CD14-positive monocyte (primary cell): ENCODE results near the gene WDR62. TPM values are rescaled to one million over a fixed set of nuclear protein-coding genes. Genes with fewer than 3 reads are reported as not detected.

Experiments used
- DNase-seq, 3 donors: peaks; one replicate each; pipeline ENCODE4 v3.0.0-alpha.2; 2011 to 2022
- H2AFZ ChIP-seq: 2 replicates; pipeline ENCODE4 v1.6.0; 2012; ENCODE audit warnings: mild to moderate bottlenecking, low read depth, low read length, inconsistent platforms; ENCODE audit not compliant: insufficient read depth, poor library complexity, severe bottlenecking
- H3K27ac ChIP-seq, 2 donors: 1 replicate in 1 of 2; 2 replicates in 1 of 2; pipeline ENCODE4 v1.5.1; 2012 to 2013; ENCODE audit warnings: low read length in 2 of 2, control low read depth in 1 of 2, inconsistent platforms in 1 of 2, low read depth in 1 of 2, mild to moderate bottlenecking in 1 of 2
- H3K27me3 ChIP-seq, 2 donors: one replicate each; pipeline versions ENCODE4 v1.6.0 to v1.6.1; 2011 to 2013; ENCODE audit warnings: low read length in 2 of 2; ENCODE audit not compliant: control insufficient read depth in 2 of 2, insufficient read depth in 2 of 2
- H3K36me3 ChIP-seq, 2 donors: replicated peaks in 1 of 2; 1 replicate in 1 of 2; 2 replicates in 1 of 2; pipeline versions ENCODE4 v1.5.1 to v1.6.1; 2012 to 2013; ENCODE audit warnings: low read length in 2 of 2, control low read depth in 1 of 2, inconsistent platforms in 1 of 2, mild to moderate bottlenecking in 1 of 2; ENCODE audit not compliant: insufficient read depth in 2 of 2, control insufficient read depth in 1 of 2
- H3K4me1 ChIP-seq, 2 donors: 1 replicate in 1 of 2; 2 replicates in 1 of 2; pipeline versions ENCODE4 v1.5.1 to v1.6.1; 2012 to 2013; ENCODE audit warnings: low read length in 2 of 2, control low read depth in 1 of 2, inconsistent platforms in 1 of 2, mild to moderate bottlenecking in 1 of 2, moderate library complexity in 1 of 2; ENCODE audit not compliant: insufficient read depth in 2 of 2, control insufficient read depth in 1 of 2
- H3K4me2 ChIP-seq: replicated peaks from 2 replicates; pipeline ENCODE3; 2012; ENCODE audit warnings: low read length, moderate library complexity, mild to moderate bottlenecking; ENCODE audit not compliant: poor library complexity, severe bottlenecking; ENCODE audit errors: extremely low read depth
- H3K4me3 ChIP-seq, 3 experiments: fragments of 200-600 bp in 1 of 3; sonication (generic) in 1 of 3; replicated peaks in 1 of 3; 1 replicate in 2 of 3; 2 replicates in 1 of 3; pipeline ENCODE4 v1.5.1; 2011 to 2013; ENCODE audit warnings: low read length in 3 of 3, mild to moderate bottlenecking in 3 of 3, control low read depth in 2 of 3, low read depth in 2 of 3, inconsistent platforms in 1 of 3, moderate library complexity in 1 of 3
- H3K79me2 ChIP-seq: 2 replicates; pipeline ENCODE4 v1.6.0; 2012; ENCODE audit warnings: mild to moderate bottlenecking, control low read depth, inconsistent platforms, low read length, moderate library complexity; ENCODE audit not compliant: insufficient read depth
- H3K9ac ChIP-seq: 2 replicates; pipeline ENCODE4 v1.6.0; 2017; ENCODE audit warnings: low read length, mild to moderate bottlenecking; ENCODE audit not compliant: insufficient read depth, poor library complexity, severe bottlenecking
- H3K9me3 ChIP-seq, 2 donors: replicated peaks in 1 of 2; 1 replicate in 1 of 2; 2 replicates in 1 of 2; pipeline versions ENCODE4 v1.5.1 to v1.6.1; 2012 to 2013; ENCODE audit warnings: low read length in 2 of 2, control low read depth in 1 of 2; ENCODE audit not compliant: control insufficient read depth in 1 of 2, insufficient read depth in 1 of 2
- H4K20me1 ChIP-seq: 2 replicates; pipeline ENCODE4 v1.6.0; 2012; ENCODE audit warnings: mild to moderate bottlenecking, low read length, control low read depth, moderate library complexity; ENCODE audit not compliant: insufficient read depth
- H3K27ac Mint-ChIP-seq, 7 donors: one replicate each; pipeline ENCODE4 v1.8.0; 2020; ENCODE audit warnings: mild to moderate bottlenecking in 7 of 7, mixed read lengths in 7 of 7, moderate library complexity in 6 of 7, inconsistent platforms in 2 of 7
- H3K27me3 Mint-ChIP-seq, 3 donors: one replicate each; pipeline ENCODE4 v1.8.0; 2021 to 2022; ENCODE audit warnings: low read depth in 3 of 3, mild to moderate bottlenecking in 3 of 3, mixed read lengths in 3 of 3, moderate library complexity in 3 of 3, inconsistent platforms in 1 of 3
- H3K36me3 Mint-ChIP-seq, 2 donors: one replicate each; pipeline ENCODE4 v1.8.0; 2020; ENCODE audit warnings: mixed read lengths in 2 of 2, inconsistent platforms in 1 of 2, mild to moderate bottlenecking in 1 of 2
- H3K4me1 Mint-ChIP-seq: one replicate; pipeline ENCODE4 v1.8.0; 2020; ENCODE audit warnings: mild to moderate bottlenecking, mixed read lengths
- H3K4me3 Mint-ChIP-seq, 2 donors: one replicate each; pipeline ENCODE4 v1.8.0; 2020; ENCODE audit warnings: mild to moderate bottlenecking in 2 of 2, mixed read lengths in 2 of 2, moderate library complexity in 1 of 2
- H3K9me3 Mint-ChIP-seq, 7 donors: one replicate each; pipeline ENCODE4 v1.8.0; 2020 to 2022; ENCODE audit warnings: mixed read lengths in 7 of 7, mild to moderate bottlenecking in 6 of 7, moderate library complexity in 6 of 7, inconsistent platforms in 2 of 7
- WGBS: methylation state at CpG from one replicate; pipeline ENCODE4 v1.1.5; 2013; ENCODE audit warnings: missing lambda C conversion rate; ENCODE audit not compliant: insufficient coverage; 5-methylcytosine and 5-hydroxymethylcytosine counted together
- intact Hi-C, 2 donors: fragments of 100-400 bp; cut with micrococcal nuclease; formaldehyde crosslinking; loops; one replicate each; pipeline versions ENCODE4 v1.15.0 to v1.15.1; 2023
- polyA plus RNA-seq, 3 donors: library from polyadenylated mRNA; depleted of rRNA in 1 of 3; unstranded in 2 of 3; stranded (reverse) in 1 of 3; fragments of 300-500 nt in 2 of 3; fragments of >200 nt in 1 of 3; fragmentation: Illumina TruSeq in 2 of 3; gene quantifications; 1 replicate in 2 of 3; 2 replicates in 1 of 3; pipeline ENCODE4 v1.2.3, GENCODE V29; 2012 to 2021
- TF ChIP-seq, protein P1 (sequence below): fragments of 200-600 bp; IDR thresholded peaks from one replicate; pipeline ENCODE4 v1.8.0; 2022; ENCODE audit warnings: antibody characterized with exemption, mild to moderate bottlenecking

Gene WDR62
- polyA plus RNA-seq, 3 donors, result 0.05 to 0.88 TPM; not detected in 1

DNA sequence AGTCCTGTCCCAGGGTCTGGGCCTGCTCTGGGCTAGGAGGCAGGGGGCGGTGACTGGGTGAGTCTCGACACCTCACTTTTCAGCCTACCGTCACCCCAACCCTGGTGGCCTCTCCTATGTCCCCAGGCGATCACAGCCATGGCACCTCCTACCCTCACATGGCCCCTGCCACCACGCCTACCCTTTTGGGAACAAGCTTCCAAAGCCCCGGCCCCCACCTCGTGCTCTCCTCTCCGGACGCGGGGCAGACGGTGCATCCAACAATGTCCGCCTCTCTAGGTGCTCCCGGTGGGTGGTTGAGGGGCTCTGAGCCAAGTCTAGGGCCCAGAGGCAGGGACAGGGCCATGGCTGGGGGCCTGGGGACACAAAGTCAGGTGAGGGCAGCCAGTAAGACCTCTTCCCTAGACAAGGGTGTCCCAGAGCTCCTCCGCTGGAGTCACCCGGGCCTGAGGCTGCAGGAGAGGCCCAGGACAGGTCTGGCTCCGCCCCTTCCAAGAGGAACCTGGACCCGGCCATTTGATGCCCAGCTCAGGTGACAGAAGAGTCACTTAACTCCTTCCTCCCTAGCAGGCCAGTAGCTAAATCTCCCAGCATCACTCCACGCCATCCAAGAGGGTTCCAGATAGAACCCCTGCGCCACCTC is 46.2 kb upstream of the WDR62 start, which contains the start of gene SYNE4:
Gene SYNE4 (minus strand): TSS at position 478 of the 643 bp plus-strand sequence. CDS start 132 bp downstream, at position 346.
- Mint-ChIP-seq H3K4me3 (peak within 1 kb of the TSS; percentile 53 to 71), H3K27me3 (peaks cover 17 to 25% (median 22%) of the 10 kb centered on the region in 3 donors), H3K36me3 (peaks cover 7 to 8% of the 10 kb centered on the region in 2 donors), H3K27ac (peak within 1 kb of the TSS in 1 of 7 donors; percentile 75), H3K9me3 (peaks cover 0 to 3% (median 0%) of the 10 kb centered on the region in 7 donors), H3K4me1 (peaks cover 18% of the 10 kb centered on the region)
- Histone ChIP-seq H3K4me3 (peak within 1 kb of the TSS in 1 of 3 experiments; percentile 46), H2AFZ (peak within 1 kb of the TSS; percentile 53), H3K27me3 (peaks cover 0 to 16% of the 10 kb centered on the region in 2 donors), H3K9ac (peak within 1 kb of the TSS; percentile 51), H3K9me3 (no peaks in the 10 kb centered on the region), H3K27ac (no peak within 1 kb of the TSS), H3K79me2 (peaks cover 4% of the 10 kb centered on the region), H4K20me1 (no peaks in the 10 kb centered on the region), H3K4me1 (peaks cover 3 to 17% of the 10 kb centered on the region in 2 donors), H3K36me3 (no peaks in the 10 kb centered on the region), H3K4me2 (peak within 1 kb of the TSS; percentile 67)
- intact Hi-C loops, result no loop called here
- TF ChIP-seq, protein P1, sequence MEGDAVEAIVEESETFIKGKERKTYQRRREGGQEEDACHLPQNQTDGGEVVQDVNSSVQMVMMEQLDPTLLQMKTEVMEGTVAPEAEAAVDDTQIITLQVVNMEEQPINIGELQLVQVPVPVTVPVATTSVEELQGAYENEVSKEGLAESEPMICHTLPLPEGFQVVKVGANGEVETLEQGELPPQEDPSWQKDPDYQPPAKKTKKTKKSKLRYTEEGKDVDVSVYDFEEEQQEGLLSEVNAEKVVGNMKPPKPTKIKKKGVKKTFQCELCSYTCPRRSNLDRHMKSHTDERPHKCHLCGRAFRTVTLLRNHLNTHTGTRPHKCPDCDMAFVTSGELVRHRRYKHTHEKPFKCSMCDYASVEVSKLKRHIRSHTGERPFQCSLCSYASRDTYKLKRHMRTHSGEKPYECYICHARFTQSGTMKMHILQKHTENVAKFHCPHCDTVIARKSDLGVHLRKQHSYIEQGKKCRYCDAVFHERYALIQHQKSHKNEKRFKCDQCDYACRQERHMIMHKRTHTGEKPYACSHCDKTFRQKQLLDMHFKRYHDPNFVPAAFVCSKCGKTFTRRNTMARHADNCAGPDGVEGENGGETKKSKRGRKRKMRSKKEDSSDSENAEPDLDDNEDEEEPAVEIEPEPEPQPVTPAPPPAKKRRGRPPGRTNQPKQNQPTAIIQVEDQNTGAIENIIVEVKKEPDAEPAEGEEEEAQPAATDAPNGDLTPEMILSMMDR, result no peak
- WGBS, result 71% methylated on average over 16 of the region's 19 CpGs
- DNase-seq, result no peak

DNA sequence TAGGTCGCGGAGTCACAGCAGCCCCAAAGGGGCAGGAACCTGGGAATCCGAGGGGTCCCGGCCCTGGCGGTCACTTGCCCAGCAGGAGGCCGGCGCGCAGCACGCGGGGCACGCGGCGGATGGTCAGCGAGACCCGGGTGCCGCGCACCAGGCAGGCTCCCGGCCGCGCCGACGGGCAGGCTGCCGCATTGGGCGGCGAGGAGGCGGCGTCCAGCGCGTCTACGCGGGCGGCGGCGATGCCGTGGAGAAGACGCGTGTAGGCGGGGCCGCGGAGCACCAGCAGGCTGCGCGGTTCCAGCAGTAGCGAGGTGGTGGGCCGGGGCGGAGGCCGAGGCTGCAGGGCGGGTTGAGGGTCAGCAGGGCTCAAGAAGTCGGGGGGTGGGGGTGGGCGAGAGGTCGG is 45.5 kb upstream of the WDR62 start:
- intact Hi-C loops, result no loop called here
- peak in 1 of 3 donors; percentile 13 for DNase-seq
- Histone ChIP-seq H3K27ac (no peak overlapping the region), H3K36me3 (no peaks in the 10 kb centered on the region), H3K79me2 (peaks cover 9% of the 10 kb centered on the region), H3K9me3 (no peaks in the 10 kb centered on the region), H4K20me1 (no peaks in the 10 kb centered on the region), H3K4me1 (peaks cover 7 to 21% of the 10 kb centered on the region in 2 donors), H3K4me2 (peak overlapping the region; percentile 67), H3K4me3 (peak overlapping the region in 1 of 3 experiments; percentile 46), H3K9ac (peak overlapping the region; percentile 51), H3K27me3 (peaks cover 0 to 16% of the 10 kb centered on the region in 2 donors), H2AFZ (peak overlapping the region; percentile 53)
- Mint-ChIP-seq H3K4me3 (peak overlapping the region; percentile 53 to 71), H3K4me1 (peaks cover 22% of the 10 kb centered on the region), H3K27ac (no peak overlapping the region), H3K9me3 (peaks cover 0 to 3% (median 0%) of the 10 kb centered on the region in 7 donors), H3K27me3 (peaks cover 17 to 25% (median 22%) of the 10 kb centered on the region in 3 donors), H3K36me3 (peaks cover 7 to 8% of the 10 kb centered on the region in 2 donors)
- TF ChIP-seq, protein P1, result no peak
- WGBS, result 2% methylated on average over 50 of the region's 50 CpGs
